GM18526 (cell line): ENCODE measurements around the gene DSCAM.

Experiments
- POLR2A ChIP-seq: IDR thresholded peaks from 3 replicates; pipeline ENCODE4 v1.6.1; 2011; ENCODE audit not compliant: insufficient read length; ENCODE audit errors: extremely low read depth

Gene DSCAM

DNA sequence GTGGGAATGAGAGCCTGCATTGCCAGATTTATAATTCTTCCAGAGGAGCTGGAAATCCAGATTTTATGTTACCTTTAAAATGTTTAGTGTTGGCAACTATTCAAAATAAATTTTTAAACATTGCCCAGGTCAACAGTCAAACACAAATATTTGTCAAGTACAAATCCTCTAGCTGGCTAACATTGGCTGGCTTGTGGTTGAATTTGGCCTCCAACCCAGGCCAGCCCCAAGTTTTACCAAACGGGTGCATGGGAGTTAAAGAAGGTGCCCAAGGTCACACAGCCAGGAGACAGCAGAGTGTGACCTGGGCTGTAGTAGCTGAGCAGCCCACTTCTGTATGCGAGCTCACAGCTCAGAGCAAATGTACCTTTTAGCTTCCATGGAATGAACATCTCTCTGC, 240.6 kb downstream of the DSCAM start:
- TF ChIP-seq POLR2A = no peak

- TF ChIP-seq POLR2A = no peak
Measured at GRCh38 chr21:40605094-40605493, 241.9 kb downstream of the DSCAM start.

DNA sequence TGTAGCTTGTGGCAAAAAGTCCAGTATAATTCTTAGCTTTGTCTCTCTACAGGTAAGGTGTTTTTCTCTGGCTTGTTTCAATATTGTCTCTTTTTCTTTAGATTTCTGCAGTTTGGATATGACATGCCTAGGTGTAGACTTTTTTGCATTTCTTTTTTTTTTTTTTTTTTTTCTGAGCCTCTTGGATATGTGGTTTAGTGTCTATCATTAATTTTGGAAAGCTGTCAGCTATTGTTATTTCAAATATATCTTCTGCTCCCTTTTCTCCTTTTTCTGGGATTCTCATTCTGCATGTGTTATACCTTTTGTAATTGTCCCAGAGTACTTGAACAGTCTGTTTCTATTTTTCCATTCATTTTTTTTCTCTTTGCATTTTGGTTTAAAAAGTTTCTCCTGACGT, 243.2 kb downstream of the DSCAM start:
- TF ChIP-seq POLR2A = no peak

- no peak for TF ChIP-seq POLR2A
Measured at GRCh38 chr21:40602080-40602479, 244.9 kb downstream of the DSCAM start.

- no peak for TF ChIP-seq POLR2A
Measured at GRCh38 chr21:40595806-40596205, 251.2 kb downstream of the DSCAM start.

GRCh38 chr21:40587736-40588346, 259.1 kb downstream of the DSCAM start:
- no peak for TF ChIP-seq POLR2A

DNA sequence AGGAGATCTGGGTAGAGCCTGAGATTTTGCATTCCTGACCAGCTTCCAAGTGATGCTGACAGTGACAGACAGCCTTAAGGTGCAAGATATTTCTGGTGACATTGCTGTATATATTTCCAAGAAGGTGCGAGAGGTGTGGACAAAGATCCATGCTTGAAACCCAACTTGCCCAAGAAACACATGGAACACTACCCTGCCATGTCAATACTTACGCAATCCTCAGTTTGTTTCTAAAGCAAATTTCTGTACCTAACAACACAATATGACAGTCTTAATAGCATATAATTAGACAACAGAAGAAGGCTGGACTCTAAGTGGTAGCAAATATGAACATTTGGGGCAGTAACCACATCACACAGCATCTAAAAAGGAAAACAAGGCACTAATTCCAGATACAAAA, 260.4 kb downstream of the DSCAM start:
- TF ChIP-seq POLR2A = no peak

- TF ChIP-seq POLR2A = no peak
Measured at GRCh38 chr21:40577285-40578043, 269.5 kb downstream of the DSCAM start.

GRCh38 chr21:40575976-40576375, 271.0 kb downstream of the DSCAM start:
- no peak for TF ChIP-seq POLR2A

DNA sequence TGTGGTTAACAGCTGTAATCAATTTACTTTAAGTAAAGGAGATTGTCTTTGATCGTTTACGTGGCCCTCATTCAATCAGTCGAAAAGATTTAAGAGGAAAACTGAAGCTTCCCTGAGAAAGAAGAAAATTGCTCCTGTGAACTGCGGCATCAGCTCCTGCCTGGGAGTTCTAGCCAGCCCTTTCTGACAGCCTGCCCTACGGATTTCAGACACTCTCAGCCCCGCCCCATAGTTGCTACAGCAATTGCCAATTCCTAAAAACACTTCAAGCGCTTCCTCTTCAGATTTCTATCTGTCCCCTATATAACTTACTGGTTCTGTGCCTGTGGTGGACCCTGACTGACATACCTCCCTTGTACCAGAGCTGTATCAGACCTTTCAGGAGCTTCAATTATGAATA, 277.6 kb downstream of the DSCAM start:
- no peak for TF ChIP-seq POLR2A

GRCh38 chr21:40568807-40569206, 278.2 kb downstream of the DSCAM start:
- no peak for TF ChIP-seq POLR2A

DNA sequence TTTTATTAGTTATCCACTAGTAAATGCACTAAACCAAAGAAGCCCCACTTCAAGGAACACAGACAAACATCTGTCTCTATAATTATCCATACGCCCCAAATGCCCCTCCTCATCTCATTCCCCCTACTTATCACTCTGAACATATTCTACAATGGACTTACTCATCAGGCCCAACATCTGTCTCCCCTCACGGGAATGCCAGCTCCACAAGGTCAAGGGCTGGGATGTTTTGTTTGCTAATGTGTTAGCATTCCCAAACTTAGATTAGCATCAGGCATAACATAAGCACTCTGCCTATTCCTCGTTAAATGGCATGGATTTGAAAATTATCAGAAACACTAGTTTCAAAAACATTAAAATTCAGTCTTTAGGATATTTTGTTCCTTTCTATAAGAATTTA, 279.5 kb downstream of the DSCAM start:
- no peak for TF ChIP-seq POLR2A

DNA sequence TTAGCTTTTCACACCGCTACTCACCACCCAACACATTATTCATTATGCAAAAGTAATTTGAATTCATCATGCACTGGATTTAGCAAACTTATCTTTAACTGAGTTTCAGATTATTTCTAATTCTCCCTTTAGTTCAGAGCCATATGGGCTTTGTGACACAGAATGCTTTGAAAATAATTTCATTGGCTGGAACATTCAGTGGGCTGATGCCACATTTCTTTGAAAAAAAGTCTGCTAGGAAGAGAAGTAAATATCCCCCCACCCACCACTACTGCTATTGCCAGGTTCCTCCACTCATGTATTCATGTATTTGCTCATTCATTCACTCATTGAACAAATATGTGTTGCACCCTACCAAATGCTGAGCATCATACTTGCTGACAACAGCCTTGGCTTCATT, 280.5 kb downstream of the DSCAM start:
- no peak for TF ChIP-seq POLR2A

- no peak for TF ChIP-seq POLR2A
Measured at GRCh38 chr21:40564318-40564717, 282.6 kb downstream of the DSCAM start.

DNA sequence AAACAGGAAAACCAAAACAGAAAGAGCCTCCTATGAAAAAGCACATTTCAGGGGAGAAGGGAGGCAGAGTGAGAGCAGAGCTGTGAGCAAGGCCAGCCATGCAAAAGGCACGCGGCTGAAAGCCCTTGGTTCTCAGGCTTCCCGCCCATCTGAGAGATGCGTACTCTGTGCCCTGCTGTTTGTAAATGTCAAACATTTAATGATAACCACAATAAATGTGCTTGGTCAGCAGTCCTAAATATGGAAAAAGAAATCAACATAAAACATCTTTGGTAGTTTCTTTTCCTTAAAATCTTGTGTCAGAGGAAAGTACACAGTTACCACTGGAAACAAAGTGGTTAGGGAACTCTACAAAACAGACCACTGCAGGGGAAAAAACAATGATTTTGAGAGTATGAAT, 283.1 kb downstream of the DSCAM start:
- no peak for TF ChIP-seq POLR2A

GRCh38 chr21:40562242-40563002, 284.5 kb downstream of the DSCAM start:
- no peak for TF ChIP-seq POLR2A
